Cardiac fibroblast (primary cell): Measurements from ENCODE around the gene GRK4.

ENCODE experiments used
- DNase-seq, 2 donors: peaks; one replicate each; pipeline versions ENCODE4 v3.0.0 to v3.0.0-alpha.2; 2010; ENCODE audit warnings: low read depth in 2 of 2
- H3K4me3 ChIP-seq, 2 donors: replicated peaks in 1 of 2; 1 replicate in 1 of 2; 2 replicates in 1 of 2; pipeline ENCODE4 v1.5.1; 2011; ENCODE audit warnings: low read depth in 2 of 2, low read length in 2 of 2, mild to moderate bottlenecking in 2 of 2, moderate library complexity in 1 of 2
- TF ChIP-seq, protein P1 (sequence below): IDR thresholded peaks from one replicate; pipeline ENCODE4 v1.5.1; 2011; ENCODE audit warnings: low read depth, mild to moderate bottlenecking, low read length, inconsistent platforms

The GRK4 gene

DNA sequence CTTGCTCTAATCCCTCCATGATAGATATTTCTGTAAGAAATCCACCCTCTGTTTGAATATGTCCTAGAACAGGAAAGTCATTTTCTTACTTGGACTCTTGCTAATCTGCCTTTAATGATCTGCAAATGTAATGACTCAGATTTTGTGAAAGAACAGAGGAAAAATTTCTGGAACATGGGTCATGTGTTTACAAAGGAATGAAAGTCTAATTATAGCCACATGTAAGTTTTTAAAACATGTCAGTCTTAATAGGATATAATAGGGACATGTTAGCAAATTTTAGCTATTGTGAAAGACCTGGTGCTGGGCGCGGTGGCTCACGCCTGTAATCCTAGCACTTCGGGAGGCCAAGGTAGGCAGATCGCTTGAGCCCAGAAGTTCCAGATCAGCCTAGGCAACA, 47.6 kb downstream of the GRK4 start:
- TF ChIP-seq, protein P1, sequence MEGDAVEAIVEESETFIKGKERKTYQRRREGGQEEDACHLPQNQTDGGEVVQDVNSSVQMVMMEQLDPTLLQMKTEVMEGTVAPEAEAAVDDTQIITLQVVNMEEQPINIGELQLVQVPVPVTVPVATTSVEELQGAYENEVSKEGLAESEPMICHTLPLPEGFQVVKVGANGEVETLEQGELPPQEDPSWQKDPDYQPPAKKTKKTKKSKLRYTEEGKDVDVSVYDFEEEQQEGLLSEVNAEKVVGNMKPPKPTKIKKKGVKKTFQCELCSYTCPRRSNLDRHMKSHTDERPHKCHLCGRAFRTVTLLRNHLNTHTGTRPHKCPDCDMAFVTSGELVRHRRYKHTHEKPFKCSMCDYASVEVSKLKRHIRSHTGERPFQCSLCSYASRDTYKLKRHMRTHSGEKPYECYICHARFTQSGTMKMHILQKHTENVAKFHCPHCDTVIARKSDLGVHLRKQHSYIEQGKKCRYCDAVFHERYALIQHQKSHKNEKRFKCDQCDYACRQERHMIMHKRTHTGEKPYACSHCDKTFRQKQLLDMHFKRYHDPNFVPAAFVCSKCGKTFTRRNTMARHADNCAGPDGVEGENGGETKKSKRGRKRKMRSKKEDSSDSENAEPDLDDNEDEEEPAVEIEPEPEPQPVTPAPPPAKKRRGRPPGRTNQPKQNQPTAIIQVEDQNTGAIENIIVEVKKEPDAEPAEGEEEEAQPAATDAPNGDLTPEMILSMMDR, result no peak
- peak; percentile 54 to 64 for DNase-seq
- H3K4me3 ChIP-seq, result no peak overlapping the region

DNA sequence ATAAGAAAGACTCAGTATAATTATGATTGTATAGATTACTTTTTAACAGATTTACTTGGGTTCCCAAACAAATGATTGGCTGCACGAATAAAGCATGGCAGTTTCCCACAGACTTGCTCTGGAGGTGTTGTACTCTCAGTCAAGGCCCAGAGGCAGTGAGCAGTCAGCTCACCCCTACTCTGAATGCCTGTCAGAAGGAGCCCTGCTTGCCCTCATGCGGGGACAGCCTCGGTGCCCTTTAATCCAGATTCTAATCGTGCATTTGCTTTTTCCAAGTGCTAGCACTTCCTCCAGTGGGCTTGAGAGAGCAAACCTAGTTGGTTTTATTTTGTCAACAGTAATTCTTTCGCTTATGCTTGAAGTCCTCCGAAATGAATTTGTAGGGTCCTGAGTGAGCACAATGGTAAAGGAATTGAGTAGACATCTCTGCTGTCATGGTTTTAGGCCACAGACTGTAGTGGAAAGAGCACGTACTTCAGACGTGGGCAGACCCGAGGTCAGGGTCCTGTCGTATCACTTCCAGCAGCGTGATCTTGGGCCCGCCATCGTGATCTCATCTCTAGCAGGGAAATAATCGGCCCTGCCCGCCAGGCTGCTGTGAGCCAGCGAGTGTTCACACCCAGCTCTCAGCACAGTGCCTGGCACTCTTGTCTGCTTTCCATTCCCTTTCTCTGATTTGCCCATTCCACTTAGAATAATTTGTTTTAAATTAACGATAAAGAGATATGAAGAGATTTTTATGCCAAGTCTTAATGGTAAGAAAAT, 48.3 kb downstream of the GRK4 start:
- no peak for DNase-seq
- no peak overlapping the region for H3K4me3 ChIP-seq
- TF ChIP-seq, protein P1, result no peak

- DNase-seq, result no peak
- no peak overlapping the region for H3K4me3 ChIP-seq
- TF ChIP-seq, protein P1, result no peak
Observed at GRCh38 chr4:3013323-3013722, 50.0 kb downstream of the GRK4 start.

DNA sequence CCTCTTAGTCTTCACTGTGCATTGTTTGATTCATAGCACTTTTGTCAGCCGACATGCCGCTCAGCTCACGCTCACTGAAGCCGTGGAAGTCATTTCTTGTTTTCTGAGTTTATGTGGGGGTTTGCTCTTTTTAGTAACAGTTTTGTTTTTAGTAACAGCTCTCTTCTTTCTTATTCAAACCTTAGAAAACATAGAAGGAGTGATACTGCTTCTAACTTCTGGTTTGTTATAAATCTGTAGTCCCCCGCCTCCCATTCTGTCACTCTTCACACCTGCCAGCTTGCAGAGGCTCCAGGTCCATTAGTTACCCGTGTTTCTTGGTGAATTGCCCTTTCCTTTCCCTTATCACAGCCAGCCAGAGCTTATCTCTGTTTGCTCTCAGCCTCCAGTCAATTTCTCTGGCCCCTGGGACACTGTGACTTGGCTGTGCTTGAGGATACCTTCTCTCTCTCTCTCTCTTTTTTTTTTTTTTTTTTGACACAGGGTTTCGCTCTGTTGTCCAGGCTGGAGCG, 50.5 kb downstream of the GRK4 start:
- no peak overlapping the region for H3K4me3 ChIP-seq
- DNase-seq, result no peak
- TF ChIP-seq, protein P1, result no peak

GRCh38 chr4:3016961-3017360, 53.6 kb downstream of the GRK4 start:
- DNase-seq, result no peak
- TF ChIP-seq, protein P1, result no peak
- no peak overlapping the region for H3K4me3 ChIP-seq

DNA sequence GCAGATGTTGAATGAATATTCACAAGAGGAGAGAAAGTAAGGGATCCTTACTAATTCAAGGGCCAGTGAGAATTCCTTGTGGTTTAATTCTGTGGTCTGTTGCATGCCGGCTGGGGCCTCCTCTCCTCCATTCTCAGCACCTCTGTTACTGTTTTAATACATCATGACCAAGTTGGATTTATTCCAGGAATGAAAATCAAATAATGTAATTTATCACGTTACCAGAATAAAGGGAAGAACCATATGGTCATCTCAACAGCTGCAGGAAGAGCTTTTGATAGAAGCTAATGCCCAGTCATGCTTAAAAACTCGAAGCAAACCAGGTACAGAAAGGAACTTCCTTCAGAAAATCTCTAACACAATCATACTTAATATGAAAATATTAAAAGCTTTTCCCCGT, 54.1 kb downstream of the GRK4 start:
- DNase-seq, result no peak
- TF ChIP-seq, protein P1, result no peak
- no peak overlapping the region for H3K4me3 ChIP-seq
